GM19395 (cell line): ENCODE results near the gene QPRT.
"Not testable (repeated sequence)": the region's sequence is repeated elsewhere in the genome, so short reads cannot be mapped to it uniquely, and the experiment has no call there.

ENCODE experiments used
- ATAC-seq: cut with Tn5 transposase; IDR thresholded peaks from one replicate; pipeline ENCODE4 v1.9.1; 2021; ENCODE audit warnings: mild to moderate bottlenecking, moderate library complexity; ENCODE audit not compliant: unreplicated experiment

The QPRT gene

DNA sequence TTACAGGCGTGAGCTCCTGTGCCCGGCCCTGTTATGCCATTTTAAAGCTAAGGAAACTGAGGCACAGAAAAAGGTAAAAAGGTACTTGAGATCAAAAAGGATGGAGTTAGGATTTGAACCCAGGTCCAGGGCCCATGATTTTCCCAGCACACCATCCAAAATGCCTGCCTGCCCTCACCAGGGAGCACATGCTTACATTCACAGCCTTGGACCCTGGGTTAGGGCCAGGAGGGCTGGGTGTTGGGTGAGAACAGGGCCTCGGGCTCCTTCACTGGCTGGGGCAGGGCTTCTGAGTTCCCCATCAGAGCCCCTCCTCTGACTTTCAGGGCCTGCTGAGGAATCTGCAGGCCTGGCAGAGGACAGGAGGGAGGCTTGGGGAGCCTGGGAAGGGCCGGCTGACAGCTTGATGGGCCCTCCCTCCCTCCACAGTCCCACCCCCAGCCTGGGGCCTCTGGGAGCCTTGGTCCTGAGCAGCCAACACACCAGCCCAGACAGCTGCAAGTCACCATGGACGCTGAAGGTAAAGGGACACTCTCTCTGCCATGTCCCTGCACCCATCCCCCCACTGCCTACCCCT is at the start of gene QPRT:
TSS of gene QPRT (plus strand) at position 490 of the 577 bp plus-strand sequence. CDS start at position 508, 18 bp downstream.
- ATAC-seq, result no peak

DNA sequence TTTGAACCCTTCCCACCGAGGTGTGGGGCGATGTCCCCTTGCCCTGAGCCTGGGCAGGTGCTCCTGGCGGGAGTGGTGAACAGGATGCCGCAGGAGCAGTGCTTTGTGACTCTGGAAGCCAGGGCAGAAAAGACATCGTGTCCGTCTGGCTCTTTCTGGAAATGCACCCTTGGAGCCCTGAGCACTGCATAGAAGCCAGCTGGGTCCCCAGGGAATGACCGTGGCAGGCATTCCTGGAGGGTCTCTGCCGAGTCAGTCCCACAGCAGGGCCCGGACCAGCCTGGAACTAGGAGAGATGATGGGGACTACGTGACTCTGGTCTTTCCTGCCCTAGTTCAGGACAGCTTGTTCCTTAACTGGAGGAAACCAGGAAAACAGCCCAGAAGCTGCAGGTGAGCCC is 49.7 kb upstream of the QPRT start:
- ATAC-seq, result not testable (repeated sequence)

- not testable (repeated sequence) for ATAC-seq
Observed at GRCh38 chr16:29631658-29632057, 47.3 kb upstream of the QPRT start.

DNA sequence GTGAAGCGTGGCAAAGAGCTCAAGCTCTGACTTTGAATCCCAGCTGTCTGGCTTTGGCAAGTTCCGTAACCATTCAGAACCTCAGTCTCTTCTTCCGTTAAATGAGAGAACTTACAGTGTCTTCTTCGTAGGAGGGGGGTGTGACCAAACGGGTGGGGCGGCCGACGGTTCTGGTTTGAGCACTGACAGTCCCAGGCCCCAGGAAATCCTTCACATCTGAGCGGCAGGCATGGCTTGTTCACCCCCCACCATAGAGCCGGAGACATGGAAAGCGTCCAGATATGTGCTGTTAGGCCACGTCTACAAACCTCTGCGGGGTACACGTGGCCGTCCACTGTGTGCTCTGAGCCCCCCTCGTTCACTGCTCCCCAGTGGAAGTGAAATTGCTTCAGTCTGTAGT is 43.1 kb upstream of the QPRT start:
- ATAC-seq, result not testable (repeated sequence)

DNA sequence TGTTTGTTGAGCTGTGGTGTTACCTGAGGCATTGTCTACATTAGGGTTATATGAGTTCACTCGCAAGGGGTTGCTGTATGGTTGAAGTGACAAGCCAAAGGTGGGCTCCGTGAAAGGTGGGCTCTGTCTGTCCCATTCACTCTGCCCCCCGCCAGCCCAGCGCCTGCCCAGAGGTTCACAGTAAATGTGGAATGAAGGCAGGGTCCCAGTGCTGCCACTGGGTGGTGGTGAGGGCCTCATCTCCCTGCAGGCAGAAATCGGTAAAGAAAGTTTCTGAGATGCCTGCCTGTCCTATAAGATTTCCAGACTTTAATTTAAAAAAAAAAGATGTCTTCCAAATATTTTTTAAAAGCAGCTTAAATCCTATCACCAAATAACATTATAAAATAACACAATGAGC is 42.6 kb upstream of the QPRT start:
- ATAC-seq, result not testable (repeated sequence)

- ATAC-seq, result not testable (repeated sequence)
Observed at GRCh38 chr16:29638751-29639150, 40.2 kb upstream of the QPRT start.

- no peak for ATAC-seq
Observed at GRCh38 chr16:29641561-29641960, 37.4 kb upstream of the QPRT start.

DNA sequence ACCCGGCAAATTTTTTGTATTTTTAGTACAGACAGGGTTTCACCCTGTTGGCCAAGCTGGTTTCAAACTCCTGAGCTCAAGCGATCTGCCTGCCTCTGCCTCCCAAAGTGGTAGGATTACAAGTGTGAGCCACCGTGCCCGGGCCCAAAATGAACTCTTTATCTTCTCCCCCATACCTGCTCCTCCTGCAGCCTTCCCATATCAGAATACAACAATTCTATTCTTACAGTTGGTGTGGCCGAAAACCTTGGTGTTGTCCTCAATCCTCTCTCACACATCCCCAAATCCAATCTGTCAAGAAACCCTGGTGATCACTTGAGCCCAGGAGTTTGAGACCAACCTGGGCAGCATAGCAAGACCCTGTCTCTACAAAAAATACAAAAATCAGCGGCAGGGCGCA is 35.4 kb upstream of the QPRT start:
- ATAC-seq, result no peak

DNA sequence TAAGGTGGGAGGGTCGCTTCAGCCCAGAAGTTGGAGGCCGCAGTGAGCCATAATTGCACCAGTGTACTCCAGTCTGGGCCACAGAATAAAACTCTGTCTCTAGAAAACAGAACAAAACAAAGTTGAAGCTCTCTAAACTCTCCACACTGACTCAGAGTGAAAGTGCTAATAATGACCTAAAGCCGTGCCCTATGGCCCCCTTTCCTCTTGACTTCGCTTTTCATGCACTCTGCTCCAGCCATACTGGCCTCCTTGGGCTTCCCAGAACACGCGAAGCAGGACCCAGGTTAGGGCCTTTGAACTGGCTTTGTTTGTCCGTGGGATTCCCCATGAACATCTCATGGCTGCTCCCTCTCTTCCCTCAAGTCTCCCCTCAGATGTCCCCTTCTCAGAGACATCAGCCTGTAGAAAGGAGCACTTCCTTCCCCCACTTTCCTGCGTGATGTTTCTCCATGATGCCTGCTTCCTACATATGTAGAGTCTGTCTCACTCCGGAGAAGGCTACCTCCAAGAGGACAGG is 34.6 kb upstream of the QPRT start:
- ATAC-seq, result peak; percentile 72

GRCh38 chr16:29644973-29645693 is 33.8 kb upstream of the QPRT start:
- ATAC-seq, result no peak

GRCh38 chr16:29645694-29646187 is 33.2 kb upstream of the QPRT start:
- ATAC-seq, result no peak

GRCh38 chr16:29646947-29647346 is 32.0 kb upstream of the QPRT start:
- no peak for ATAC-seq

- ATAC-seq, result no peak
Observed at GRCh38 chr16:29649588-29650494, 29.1 kb upstream of the QPRT start.

DNA sequence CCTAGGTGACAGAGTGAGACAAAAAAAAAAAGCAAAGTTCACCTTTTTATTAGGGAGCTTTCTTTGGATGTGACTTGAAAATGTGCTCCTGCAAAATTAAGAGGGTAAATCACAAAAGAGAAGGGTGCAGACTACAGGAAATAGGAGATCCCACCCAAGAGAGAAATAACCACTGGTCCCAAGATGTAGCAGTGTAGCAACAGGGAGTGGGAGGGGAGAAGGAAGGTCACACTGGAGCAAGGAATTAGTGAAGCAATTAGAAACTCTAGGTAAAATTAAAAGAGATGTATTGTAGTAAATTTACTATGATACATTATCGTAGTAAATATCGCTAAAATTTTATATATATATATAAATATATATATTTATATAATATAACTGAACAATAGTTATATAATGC is 28.2 kb upstream of the QPRT start:
- no peak for ATAC-seq

- ATAC-seq, result no peak
Observed at GRCh38 chr16:29651774-29652349, 27.1 kb upstream of the QPRT start.

DNA sequence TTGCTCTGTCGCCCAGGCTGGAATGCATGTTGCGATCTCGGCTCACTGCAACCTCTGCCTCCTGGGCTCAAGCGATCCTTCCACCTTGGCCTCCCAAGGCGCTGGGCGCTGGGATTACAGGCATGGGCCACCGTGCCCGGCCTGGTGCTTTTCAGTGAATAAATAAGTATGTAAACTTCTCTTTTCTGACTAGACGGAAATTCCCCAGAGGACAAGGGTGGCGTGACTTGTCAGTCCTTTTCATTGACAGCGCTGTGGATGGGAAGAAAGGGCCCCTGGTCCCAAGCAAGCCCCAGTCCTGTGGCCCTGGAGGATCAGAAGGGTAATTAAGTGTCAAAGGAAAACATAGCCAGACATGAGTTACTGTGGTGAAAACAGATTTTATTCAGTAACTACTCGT is 25.5 kb upstream of the QPRT start:
- ATAC-seq, result no peak

DNA sequence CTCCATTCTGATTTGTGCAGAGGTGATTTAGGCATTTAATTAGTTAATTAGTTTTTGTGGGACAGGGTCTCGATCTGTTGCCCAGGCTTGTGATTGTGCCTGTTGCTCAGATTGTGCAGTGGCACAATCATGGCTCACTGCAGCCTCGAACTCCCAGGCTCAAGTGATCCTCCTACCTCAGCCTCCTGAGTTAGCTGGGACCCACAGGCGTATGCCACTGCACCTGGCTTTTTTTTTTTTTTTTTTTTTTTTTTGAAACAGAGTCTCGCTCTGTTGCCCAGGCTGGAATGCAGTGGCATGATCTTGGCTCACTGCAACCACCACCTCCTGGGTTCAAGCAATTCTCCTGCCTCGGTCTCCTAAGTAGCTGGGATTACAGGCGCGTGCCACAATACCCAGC is 25.1 kb upstream of the QPRT start:
- not testable (repeated sequence) for ATAC-seq

DNA sequence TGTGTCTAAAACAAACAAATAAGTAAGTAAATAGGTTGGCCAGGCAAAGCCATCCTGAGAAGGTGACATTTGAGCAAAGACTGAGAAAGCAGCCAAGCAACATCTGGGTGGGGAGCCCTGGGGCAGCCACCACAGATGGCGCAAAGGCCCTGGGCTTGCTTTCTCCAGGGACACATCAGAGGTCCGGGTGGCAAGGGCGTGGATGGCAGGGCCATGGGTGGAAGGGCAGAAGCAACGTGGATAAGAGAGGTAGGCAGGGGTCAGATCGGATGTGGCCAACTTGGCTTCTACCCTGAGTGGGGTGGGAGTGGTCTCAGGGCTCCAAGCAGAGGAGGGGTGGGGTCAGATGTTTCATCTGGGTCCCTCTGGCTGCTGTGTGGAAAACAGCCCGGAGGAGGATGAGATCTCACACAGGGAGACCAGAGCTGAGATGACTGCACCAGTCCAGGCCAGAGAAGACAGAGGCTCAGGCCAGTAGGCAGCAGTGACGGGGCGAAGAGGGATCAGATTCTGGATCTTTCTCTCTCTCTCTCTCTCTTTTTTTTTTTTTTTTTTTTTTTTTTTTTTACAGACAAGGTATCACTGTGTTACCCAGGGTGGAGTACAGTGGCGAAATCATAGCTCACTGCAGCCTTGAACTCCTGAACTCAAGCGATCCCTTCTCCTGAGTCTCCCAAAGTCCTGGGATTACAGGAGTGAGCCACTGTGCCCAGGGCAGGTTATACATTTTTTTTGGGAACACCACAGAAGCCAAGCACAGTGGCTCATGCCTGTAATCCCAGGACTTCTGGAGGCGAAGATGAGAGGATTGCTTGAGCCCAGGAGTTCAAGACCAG is 22.1 kb upstream of the QPRT start:
- ATAC-seq, result no peak

DNA sequence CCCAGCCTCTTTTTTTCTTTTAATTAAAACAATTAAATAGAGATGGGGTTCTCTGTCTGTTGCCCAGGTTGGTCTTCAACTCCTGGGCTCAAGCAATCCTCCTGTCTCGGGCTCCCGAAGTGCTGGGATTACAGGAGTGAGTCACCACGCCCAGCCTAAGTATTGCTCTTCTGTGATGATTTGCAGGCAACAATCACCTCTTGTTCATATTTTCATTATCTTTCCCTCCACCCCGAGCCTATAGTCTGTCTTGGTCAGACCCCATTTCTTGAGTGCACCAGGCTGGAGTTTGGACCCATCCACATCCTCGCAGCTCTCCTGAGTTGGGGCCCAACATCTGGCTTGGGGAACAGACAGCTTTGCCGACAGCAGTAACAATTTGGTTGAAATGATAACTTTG is 20.3 kb upstream of the QPRT start:
- no peak for ATAC-seq
